Measurements from ENCODE around the gene ZBTB20.

GRCh38 chr3:114597871-114598270, 549.2 kb downstream of the ZBTB20 start:
- TF ChIP-seq EZH2phosphoT487 (IDR thresholded peaks at IDR 0.05; ENCODE audit: borderline replicate concordance, low read length) (no peak), EZH2 (IDR thresholded peaks at IDR 0.05; ENCODE audit: low read length, unreplicated experiment) (no peak)
- TF ChIP-seq, protein P1, sequence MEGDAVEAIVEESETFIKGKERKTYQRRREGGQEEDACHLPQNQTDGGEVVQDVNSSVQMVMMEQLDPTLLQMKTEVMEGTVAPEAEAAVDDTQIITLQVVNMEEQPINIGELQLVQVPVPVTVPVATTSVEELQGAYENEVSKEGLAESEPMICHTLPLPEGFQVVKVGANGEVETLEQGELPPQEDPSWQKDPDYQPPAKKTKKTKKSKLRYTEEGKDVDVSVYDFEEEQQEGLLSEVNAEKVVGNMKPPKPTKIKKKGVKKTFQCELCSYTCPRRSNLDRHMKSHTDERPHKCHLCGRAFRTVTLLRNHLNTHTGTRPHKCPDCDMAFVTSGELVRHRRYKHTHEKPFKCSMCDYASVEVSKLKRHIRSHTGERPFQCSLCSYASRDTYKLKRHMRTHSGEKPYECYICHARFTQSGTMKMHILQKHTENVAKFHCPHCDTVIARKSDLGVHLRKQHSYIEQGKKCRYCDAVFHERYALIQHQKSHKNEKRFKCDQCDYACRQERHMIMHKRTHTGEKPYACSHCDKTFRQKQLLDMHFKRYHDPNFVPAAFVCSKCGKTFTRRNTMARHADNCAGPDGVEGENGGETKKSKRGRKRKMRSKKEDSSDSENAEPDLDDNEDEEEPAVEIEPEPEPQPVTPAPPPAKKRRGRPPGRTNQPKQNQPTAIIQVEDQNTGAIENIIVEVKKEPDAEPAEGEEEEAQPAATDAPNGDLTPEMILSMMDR (conservative IDR thresholded peaks at IDR 0.05; ENCODE audit: low read depth, low read length) = no peak

Measured in PC-3 (cell line).